ENCODE results near the gene DTD2. TPM values are rescaled to one million over a fixed set of nuclear protein-coding genes. Genes with fewer than 3 reads are reported as not detected.

Gene DTD2
- total RNA-seq, 1 experiment from 2014 or later = 16.7 TPM

- no peak for DNase-seq (ENCODE audit: low spot score)
Observed at GRCh38 chr14:31403707-31404106, 53.6 kb downstream of the DTD2 start.

More at GRCh38 chr14:31403707-31404106, 53.6 kb downstream of the DTD2 start:
- TF ChIP-seq NR2C2 (CRISPR knock-in tag; IDR thresholded peaks at IDR 0.05) (no peak), PRDM15 (CRISPR knock-in tag; IDR thresholded peaks at IDR 0.05) (no peak), ZBTB43 (CRISPR knock-in tag; IDR thresholded peaks at IDR 0.05) (no peak), ZNF281 (CRISPR knock-in tag; IDR thresholded peaks at IDR 0.05) (no peak), ESRRA (CRISPR knock-in tag; IDR thresholded peaks at IDR 0.05; ENCODE audit: borderline replicate concordance) (no peak), ZNF121 (CRISPR knock-in tag; IDR thresholded peaks at IDR 0.05) (no peak), FOXP4 (CRISPR knock-in tag; IDR thresholded peaks at IDR 0.05) (no peak), ETV6 (CRISPR knock-in tag; IDR thresholded peaks at IDR 0.05) (no peak), ERG (CRISPR knock-in tag; IDR thresholded peaks at IDR 0.05) (no peak), ZNF671 (CRISPR knock-in tag; IDR thresholded peaks at IDR 0.05) (no peak), SMAD3 (CRISPR knock-in tag; IDR thresholded peaks at IDR 0.05; ENCODE audit: borderline replicate concordance) (no peak), MYBL2 (CRISPR knock-in tag; IDR thresholded peaks at IDR 0.05) (no peak)
- TF ChIP-seq, protein P1, sequence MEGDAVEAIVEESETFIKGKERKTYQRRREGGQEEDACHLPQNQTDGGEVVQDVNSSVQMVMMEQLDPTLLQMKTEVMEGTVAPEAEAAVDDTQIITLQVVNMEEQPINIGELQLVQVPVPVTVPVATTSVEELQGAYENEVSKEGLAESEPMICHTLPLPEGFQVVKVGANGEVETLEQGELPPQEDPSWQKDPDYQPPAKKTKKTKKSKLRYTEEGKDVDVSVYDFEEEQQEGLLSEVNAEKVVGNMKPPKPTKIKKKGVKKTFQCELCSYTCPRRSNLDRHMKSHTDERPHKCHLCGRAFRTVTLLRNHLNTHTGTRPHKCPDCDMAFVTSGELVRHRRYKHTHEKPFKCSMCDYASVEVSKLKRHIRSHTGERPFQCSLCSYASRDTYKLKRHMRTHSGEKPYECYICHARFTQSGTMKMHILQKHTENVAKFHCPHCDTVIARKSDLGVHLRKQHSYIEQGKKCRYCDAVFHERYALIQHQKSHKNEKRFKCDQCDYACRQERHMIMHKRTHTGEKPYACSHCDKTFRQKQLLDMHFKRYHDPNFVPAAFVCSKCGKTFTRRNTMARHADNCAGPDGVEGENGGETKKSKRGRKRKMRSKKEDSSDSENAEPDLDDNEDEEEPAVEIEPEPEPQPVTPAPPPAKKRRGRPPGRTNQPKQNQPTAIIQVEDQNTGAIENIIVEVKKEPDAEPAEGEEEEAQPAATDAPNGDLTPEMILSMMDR (IDR thresholded peaks at IDR 0.05) = no peak
- Mint-ChIP-seq H3K4me3 (no peak overlapping the region), H3K9me3 (no peaks in the 10 kb centered on the region), H3K27me3 (ENCODE audit: low read depth) (no peaks in the 10 kb centered on the region), H3K27ac (no peak overlapping the region), H3K4me1 (peaks cover 9% of the 10 kb centered on the region; the same call in 1 of the 2 replicates), H3K36me3 (peaks cover 13% of the 10 kb centered on the region)
- no peak for ATAC-seq
- POLR2A ChIA-PET = no interaction called here
- CTCF ChIA-PET = no interaction called here
